HG02973 (cell line): Measurements from ENCODE around the gene ATG16L2.

Experiments used
- ATAC-seq: cut with Tn5 transposase; IDR thresholded peaks from one replicate; pipeline ENCODE4 v1.9.1; 2021; ENCODE audit warnings: moderate library complexity; ENCODE audit not compliant: unreplicated experiment

The ATG16L2 gene

GRCh38 chr11:72814286-72815109, at the start of gene ATG16L2:
Gene ATG16L2, plus strand, starts transcription at chr11:72814411. Its CDS starts 35 bp downstream, at chr11:72814446.
- peak; percentile 53 for ATAC-seq

- no peak for ATAC-seq
Observed at GRCh38 chr11:72764503-72764902, 49.7 kb upstream of the ATG16L2 start.

GRCh38 chr11:72766152-72766902, 47.9 kb upstream of the ATG16L2 start:
- ATAC-seq = no peak

- no peak for ATAC-seq
Observed at GRCh38 chr11:72767203-72768062, 46.8 kb upstream of the ATG16L2 start.

- ATAC-seq = no peak
Observed at GRCh38 chr11:72768581-72768980, 45.6 kb upstream of the ATG16L2 start.

GRCh38 chr11:72769680-72770079, 44.5 kb upstream of the ATG16L2 start:
- ATAC-seq = no peak

- ATAC-seq = no peak
Observed at GRCh38 chr11:72770799-72771198, 43.4 kb upstream of the ATG16L2 start.

- no peak for ATAC-seq
Observed at GRCh38 chr11:72771507-72771906, 42.7 kb upstream of the ATG16L2 start.

GRCh38 chr11:72772059-72772458, 42.2 kb upstream of the ATG16L2 start:
- no peak for ATAC-seq

- ATAC-seq = no peak
Observed at GRCh38 chr11:72773291-72773690, 40.9 kb upstream of the ATG16L2 start.

- no peak for ATAC-seq
Observed at GRCh38 chr11:72773696-72774095, 40.5 kb upstream of the ATG16L2 start.

GRCh38 chr11:72774499-72774898, 39.7 kb upstream of the ATG16L2 start:
- ATAC-seq = no peak

GRCh38 chr11:72775288-72776110, 38.7 kb upstream of the ATG16L2 start:
- no peak for ATAC-seq

- no peak for ATAC-seq
Observed at GRCh38 chr11:72776117-72776843, 37.9 kb upstream of the ATG16L2 start.

- no peak for ATAC-seq
Observed at GRCh38 chr11:72776844-72777754, 37.1 kb upstream of the ATG16L2 start.

- ATAC-seq = no peak
Observed at GRCh38 chr11:72777755-72778278, 36.4 kb upstream of the ATG16L2 start.

- no peak for ATAC-seq
Observed at GRCh38 chr11:72778535-72779494, 35.4 kb upstream of the ATG16L2 start.
